GM18526 (cell line): ENCODE results near the gene CIT.

Source experiments
- POLR2A ChIP-seq: IDR thresholded peaks from 3 replicates; pipeline ENCODE4 v1.6.1; 2011; ENCODE audit not compliant: insufficient read length; ENCODE audit errors: extremely low read depth

CIT gene

DNA sequence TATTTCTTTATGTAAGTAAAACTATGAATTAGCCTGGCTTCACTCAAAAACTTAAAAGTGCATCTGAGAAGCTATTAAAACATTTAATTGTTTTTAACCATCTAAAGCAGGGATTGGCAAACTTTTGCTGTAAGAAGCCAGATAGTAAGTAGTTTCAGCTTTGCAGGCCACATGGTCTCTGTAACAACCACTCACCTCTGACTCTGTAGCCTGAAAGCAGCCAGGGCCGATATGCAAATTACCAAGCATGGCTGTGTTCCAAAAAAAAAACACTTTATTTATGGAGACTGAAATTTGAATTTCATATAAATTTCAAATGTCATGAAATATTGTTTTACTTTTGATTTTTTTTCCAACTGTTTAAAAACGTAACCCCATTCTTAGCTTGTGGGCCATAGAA lies 95.3 kb downstream of the CIT start:
- TF ChIP-seq POLR2A, result no peak

- no peak for TF ChIP-seq POLR2A
These were observed 96.2 kb downstream of the CIT start for GRCh38 chr12:119780786-119781434.

DNA sequence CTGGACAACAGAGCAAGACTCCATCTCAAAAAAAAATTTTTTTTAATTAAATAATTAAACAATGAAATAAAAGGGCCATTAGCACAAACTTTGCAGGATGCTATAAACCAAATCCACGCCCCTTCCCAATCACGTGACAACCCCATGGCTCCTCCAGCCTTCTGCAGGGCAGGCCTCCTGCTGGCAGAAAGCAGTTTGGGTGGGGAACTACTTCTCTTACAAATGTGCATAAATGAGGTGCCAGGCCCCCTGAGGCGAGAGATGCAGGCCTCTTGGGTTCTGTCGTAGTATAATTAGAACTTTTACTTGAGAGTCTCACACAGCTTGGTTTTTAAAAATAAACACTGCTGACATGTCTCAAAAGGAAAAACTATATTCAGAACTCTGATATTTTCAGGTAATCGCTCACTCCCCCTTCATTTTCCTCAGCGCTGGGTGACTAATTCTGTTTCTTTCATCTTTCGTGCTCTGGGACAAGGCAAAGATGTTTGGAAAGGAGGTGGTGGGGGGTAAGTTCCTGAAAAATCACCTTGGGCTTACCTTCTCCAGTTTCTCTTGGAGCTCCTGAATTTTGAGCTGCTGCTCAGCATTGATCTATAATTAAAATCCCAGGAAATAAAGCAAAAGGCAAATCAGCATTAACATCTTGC lies 101.7 kb downstream of the CIT start:
- no peak for TF ChIP-seq POLR2A

DNA sequence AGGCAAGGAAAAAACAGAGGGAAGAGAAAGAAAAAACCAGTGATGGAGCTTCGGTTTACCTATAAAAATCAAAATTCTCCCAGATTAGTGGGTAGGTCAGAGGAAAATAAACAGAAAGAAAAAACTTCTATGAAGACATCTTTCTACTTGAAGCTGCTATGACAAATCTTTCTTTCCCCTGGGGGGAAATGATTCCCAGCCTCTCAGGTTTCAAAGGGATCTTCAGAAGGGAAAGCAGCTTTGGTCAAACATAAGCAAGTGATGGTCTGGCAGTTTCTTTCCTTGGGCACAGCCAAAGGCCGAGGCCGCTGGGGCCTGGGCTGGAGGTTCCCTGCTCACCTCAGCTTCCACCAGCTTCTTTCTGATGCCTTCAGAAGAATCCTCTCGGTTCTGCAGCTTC lies 104.7 kb downstream of the CIT start:
- no peak for TF ChIP-seq POLR2A

DNA sequence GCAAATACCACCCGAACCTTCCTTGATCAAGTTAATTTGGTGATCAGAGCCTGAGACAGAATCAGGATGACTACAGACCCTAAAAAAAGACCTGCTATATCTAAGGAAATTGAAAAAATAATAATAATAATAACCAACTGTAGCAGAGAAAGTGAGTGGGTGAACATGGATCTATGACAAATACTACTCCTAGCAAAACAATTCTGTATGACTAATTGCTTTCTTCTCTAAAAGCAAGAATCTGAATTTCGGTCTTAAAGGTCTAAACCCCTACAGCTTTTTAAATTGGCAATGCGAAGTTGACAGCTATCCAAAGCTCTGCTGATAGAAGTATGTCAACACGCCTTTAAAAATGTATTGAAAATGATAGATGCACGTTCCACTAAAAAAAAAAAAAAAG lies 107.0 kb downstream of the CIT start:
- TF ChIP-seq POLR2A, result no peak

DNA sequence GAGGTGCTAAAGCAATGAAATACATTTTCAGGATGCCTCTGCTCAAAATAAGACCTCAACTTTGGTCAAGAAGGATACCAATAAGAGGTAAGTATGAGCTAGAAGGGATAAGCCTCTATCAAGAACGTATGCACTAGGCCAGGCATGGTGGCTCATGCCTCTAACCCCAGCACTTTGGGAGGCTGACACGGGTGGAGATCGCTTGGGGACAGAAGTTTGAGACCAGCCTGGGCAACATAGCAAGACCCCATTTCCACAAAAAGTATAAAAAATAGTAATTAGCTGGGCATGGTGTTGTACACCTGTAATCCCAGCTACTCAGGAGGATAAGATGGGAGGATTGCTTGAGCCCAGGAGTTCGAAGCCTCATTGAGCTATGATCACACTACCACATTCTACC lies 114.5 kb downstream of the CIT start:
- no peak for TF ChIP-seq POLR2A

- TF ChIP-seq POLR2A, result no peak
These were observed 118.4 kb downstream of the CIT start for GRCh38 chr12:119758722-119759121.

GRCh38 chr12:119758234-119758633 lies 118.9 kb downstream of the CIT start:
- TF ChIP-seq POLR2A, result no peak

GRCh38 chr12:119751961-119752360 lies 125.2 kb downstream of the CIT start:
- TF ChIP-seq POLR2A, result no peak

- no peak for TF ChIP-seq POLR2A
These were observed 127.5 kb downstream of the CIT start for GRCh38 chr12:119749666-119750065.

DNA sequence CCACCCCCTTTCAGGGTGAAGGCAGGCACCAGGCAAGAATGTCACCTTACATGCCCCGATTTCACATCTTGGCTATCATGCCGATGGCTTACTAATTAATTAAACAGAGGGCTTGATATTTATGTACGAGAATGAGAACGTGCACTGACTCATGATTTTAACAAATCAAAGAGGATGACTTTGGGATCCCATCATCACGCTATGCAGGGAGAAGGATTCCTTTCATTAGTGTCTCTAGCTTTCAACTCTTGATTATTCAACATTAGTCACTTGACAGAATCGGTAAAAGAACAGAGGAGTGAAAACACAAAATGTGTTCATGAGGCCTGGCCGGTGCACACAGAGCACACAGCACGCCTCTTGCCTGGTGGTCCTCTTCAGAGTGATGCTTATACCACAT lies 128.6 kb downstream of the CIT start:
- TF ChIP-seq POLR2A, result no peak

DNA sequence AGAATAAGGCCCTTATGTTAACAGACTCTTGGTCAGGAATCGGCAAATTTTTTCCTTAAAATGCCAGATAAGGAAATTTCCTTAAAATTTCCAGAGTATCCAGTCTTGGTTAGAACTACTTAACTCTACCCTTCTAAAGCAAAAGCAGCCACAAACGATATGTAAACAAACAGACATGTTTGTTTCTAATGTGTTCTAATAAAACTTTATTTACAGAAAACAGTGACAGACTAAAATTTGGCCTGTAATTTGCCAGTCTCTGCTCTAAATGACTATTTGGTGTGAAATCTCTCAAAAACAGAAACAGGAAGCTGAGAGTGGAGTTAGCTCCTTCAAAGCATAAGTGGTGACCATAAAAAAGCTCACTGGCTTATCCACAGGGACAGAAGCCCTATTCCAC lies 131.0 kb downstream of the CIT start:
- TF ChIP-seq POLR2A, result no peak

- no peak for TF ChIP-seq POLR2A
These were observed 132.1 kb downstream of the CIT start for GRCh38 chr12:119744900-119745606.

DNA sequence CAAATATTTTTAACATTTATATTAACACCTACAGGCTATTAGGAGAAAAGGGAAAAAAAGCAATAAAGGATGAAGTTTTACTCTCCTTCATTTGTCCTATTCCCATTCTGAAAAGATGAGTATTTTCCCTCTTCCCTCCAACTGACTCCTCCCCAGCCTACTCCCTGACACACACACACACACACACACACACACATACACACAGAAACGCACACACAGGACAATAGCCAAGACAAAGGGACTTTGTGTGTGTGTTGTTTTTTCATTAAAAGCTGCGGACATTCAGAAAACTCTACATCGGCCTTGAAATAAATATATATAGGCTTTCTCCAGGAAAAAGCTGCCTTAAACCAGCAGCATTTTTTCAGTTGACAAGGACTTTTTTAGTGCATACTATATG lies 134.4 kb downstream of the CIT start:
- no peak for TF ChIP-seq POLR2A

DNA sequence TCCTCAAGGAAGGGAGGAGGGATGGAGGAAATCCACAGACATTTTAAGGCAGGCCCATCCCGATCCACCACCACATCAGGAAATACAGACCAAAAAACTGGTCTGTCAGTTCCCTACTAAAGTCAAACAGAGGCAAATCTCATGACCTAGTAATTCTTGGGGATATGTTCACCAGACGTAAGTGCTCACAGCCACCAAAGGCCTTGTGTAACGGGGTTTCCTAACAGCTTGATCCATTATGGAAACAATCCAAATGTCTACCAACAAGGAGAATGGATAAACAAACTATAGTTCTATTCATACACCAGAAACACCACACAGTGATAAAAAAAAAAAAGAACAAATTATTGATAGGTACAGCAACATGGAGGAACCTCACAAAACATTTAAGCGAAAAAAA lies 136.3 kb downstream of the CIT start:
- no peak for TF ChIP-seq POLR2A

GRCh38 chr12:119735079-119735478 lies 142.0 kb downstream of the CIT start:
- TF ChIP-seq POLR2A, result no peak

GRCh38 chr12:119730381-119730780 lies 146.7 kb downstream of the CIT start:
- TF ChIP-seq POLR2A, result no peak

- no peak for TF ChIP-seq POLR2A
These were observed 147.2 kb downstream of the CIT start for GRCh38 chr12:119729871-119730270.
